ENCODE data around the gene GMCL1. TPM values are rescaled to one million over a fixed set of nuclear protein-coding genes. Genes with fewer than 3 reads are reported as not detected.

The GMCL1 gene
- total and polyA plus RNA-seq, 9 of the 15 experiments (the other 6 are each of a cell fraction or from before 2014, with no cell fraction given): 7.0 to 27.3 (median 15.4) TPM

DNA sequence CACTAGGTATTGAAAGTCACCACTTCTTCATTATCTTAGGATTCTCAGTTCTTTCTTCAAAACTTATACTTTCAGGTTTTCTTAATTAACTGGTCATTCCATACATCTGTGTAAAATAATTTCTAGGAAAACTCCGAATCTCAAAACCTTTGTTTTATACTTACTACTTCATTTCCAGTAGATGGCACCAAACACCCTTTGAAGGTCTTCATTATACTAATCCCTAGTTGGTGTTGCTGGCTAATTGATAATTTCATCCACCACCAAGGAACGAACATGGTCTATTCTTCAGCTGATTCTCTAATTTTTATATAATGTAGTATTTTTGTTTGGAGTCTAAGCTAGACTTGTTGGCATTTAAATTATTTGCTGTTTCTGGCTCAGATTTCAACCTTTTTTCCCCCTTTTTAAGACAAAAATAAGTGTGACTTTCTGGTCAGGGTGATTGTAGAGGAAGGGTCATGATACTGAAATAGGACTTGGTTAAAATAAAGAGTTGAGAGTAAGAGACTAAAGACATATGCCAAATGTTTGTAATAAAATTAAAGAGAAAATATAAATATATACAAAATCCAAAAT lies 82.6 kb downstream of the GMCL1 start (continued):
- TF ChIP-seq NR2C2 (CRISPR knock-in tag; IDR thresholded peaks at IDR 0.05) (no peak), NR2C2 (tag; IDR thresholded peaks at IDR 0.05) (0 out of 2 replicates have a peak, but pooled peaks have one; percentile 6), ASH1L (IDR thresholded peaks at IDR 0.05; ENCODE audit: borderline replicate concordance, low read depth, partially characterized antibody) (peak; percentile 25), GATAD2B (IDR thresholded peaks at IDR 0.05; ENCODE audit: borderline replicate concordance) (peak; percentile 46; the same call in 1 of the 2 replicates), NONO (IDR thresholded peaks at IDR 0.05; ENCODE audit: low read depth in 2 of 2, low read length in 1 of 2) (no peak), L3MBTL2 (IDR thresholded peaks at IDR 0.05) (0 out of 2 replicates have a peak, but pooled peaks have one; percentile 14), NFRKB (IDR thresholded peaks at IDR 0.05; ENCODE audit: low read depth) (0 out of 2 replicates have a peak, but pooled peaks have one; percentile 28), CHD4 (IDR thresholded peaks at IDR 0.05; ENCODE audit: insufficient read depth, insufficient replicate concordance, low read depth, low read length, poor library complexity, severe bottlenecking) (no peak), CC2D1A (IDR thresholded peaks at IDR 0.05) (peak; percentile 46; the same call in 1 of the 2 replicates), RAD21 (CRISPR knock-in tag; conservative IDR thresholded peaks at IDR 0.05 in 1 of 2, IDR thresholded peaks at IDR 0.05 in 1 of 2) (peak; percentile 91 to 94), EHMT2 (IDR thresholded peaks at IDR 0.05) (no peak), TAF9B (IDR thresholded peaks at IDR 0.05; ENCODE audit: partially characterized antibody) (peak; percentile 10)
- TF ChIP-seq, protein P1, sequence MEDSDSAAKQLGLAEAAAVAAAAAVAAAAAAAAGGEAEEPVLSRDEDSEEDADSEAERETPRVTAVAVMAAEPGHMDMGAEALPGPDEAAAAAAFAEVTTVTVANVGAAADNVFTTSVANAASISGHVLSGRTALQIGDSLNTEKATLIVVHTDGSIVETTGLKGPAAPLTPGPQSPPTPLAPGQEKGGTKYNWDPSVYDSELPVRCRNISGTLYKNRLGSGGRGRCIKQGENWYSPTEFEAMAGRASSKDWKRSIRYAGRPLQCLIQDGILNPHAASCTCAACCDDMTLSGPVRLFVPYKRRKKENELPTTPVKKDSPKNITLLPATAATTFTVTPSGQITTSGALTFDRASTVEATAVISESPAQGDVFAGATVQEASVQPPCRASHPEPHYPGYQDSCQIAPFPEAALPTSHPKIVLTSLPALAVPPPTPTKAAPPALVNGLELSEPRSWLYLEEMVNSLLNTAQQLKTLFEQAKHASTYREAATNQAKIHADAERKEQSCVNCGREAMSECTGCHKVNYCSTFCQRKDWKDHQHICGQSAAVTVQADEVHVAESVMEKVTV (CRISPR knock-in tag; IDR thresholded peaks at IDR 0.05): peak; percentile 89
- TF ChIP-seq, protein P2, sequence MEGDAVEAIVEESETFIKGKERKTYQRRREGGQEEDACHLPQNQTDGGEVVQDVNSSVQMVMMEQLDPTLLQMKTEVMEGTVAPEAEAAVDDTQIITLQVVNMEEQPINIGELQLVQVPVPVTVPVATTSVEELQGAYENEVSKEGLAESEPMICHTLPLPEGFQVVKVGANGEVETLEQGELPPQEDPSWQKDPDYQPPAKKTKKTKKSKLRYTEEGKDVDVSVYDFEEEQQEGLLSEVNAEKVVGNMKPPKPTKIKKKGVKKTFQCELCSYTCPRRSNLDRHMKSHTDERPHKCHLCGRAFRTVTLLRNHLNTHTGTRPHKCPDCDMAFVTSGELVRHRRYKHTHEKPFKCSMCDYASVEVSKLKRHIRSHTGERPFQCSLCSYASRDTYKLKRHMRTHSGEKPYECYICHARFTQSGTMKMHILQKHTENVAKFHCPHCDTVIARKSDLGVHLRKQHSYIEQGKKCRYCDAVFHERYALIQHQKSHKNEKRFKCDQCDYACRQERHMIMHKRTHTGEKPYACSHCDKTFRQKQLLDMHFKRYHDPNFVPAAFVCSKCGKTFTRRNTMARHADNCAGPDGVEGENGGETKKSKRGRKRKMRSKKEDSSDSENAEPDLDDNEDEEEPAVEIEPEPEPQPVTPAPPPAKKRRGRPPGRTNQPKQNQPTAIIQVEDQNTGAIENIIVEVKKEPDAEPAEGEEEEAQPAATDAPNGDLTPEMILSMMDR (IDR thresholded peaks at IDR 0.05 in 2 of 3, conservative IDR thresholded peaks at IDR 0.05 in 1 of 3; ENCODE audit: insufficient read depth in 2 of 3, low read depth in 1 of 3, low read length in 3 of 3): peak; percentile 42 to 80 (median 50); a peak in 5 of 6 replicates
- TF ChIP-seq, protein P3, sequence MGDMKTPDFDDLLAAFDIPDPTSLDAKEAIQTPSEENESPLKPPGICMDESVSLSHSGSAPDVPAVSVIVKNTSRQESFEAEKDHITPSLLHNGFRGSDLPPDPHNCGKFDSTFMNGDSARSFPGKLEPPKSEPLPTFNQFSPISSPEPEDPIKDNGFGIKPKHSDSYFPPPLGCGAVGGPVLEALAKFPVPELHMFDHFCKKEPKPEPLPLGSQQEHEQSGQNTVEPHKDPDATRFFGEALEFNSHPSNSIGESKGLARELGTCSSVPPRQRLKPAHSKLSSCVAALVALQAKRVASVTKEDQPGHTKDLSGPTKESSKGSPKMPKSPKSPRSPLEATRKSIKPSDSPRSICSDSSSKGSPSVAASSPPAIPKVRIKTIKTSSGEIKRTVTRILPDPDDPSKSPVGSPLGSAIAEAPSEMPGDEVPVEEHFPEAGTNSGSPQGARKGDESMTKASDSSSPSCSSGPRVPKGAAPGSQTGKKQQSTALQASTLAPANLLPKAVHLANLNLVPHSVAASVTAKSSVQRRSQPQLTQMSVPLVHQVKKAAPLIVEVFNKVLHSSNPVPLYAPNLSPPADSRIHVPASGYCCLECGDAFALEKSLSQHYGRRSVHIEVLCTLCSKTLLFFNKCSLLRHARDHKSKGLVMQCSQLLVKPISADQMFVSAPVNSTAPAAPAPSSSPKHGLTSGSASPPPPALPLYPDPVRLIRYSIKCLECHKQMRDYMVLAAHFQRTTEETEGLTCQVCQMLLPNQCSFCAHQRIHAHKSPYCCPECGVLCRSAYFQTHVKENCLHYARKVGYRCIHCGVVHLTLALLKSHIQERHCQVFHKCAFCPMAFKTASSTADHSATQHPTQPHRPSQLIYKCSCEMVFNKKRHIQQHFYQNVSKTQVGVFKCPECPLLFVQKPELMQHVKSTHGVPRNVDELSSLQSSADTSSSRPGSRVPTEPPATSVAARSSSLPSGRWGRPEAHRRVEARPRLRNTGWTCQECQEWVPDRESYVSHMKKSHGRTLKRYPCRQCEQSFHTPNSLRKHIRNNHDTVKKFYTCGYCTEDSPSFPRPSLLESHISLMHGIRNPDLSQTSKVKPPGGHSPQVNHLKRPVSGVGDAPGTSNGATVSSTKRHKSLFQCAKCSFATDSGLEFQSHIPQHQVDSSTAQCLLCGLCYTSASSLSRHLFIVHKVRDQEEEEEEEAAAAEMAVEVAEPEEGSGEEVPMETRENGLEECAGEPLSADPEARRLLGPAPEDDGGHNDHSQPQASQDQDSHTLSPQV (IDR thresholded peaks at IDR 0.05): peak; percentile 56; the same call in 1 of the 2 replicates
- TF ChIP-seq, protein P4, sequence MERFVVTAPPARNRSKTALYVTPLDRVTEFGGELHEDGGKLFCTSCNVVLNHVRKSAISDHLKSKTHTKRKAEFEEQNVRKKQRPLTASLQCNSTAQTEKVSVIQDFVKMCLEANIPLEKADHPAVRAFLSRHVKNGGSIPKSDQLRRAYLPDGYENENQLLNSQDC (CRISPR knock-in tag; IDR thresholded peaks at IDR 0.05): no peak
- TF ChIP-seq, protein P5, sequence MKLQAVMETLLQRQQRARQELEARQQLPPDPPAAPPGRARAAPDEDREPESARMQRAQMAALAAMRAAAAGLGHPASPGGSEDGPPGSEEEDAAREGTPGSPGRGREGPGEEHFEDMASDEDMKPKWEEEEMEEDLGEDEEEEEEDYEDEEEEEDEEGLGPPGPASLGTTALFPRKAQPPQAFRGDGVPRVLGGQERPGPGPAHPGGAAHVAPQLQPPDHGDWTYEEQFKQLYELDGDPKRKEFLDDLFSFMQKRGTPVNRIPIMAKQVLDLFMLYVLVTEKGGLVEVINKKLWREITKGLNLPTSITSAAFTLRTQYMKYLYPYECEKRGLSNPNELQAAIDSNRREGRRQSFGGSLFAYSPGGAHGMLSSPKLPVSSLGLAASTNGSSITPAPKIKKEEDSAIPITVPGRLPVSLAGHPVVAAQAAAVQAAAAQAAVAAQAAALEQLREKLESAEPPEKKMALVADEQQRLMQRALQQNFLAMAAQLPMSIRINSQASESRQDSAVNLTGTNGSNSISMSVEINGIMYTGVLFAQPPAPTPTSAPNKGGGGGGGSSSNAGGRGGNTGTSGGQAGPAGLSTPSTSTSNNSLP (IDR thresholded peaks at IDR 0.05; ENCODE audit: borderline replicate concordance, low read depth, low read length): peak; percentile 79; the same call in 1 of the 2 replicates
